AG20443 (cell line): ENCODE measurements around the gene ARL4D.
A peak's percentile ranks its signal among the peaks of the same experiment; 100 is the strongest.
"Not testable (repeated sequence)": the region's sequence is repeated elsewhere in the genome, so short reads cannot be mapped to it uniquely, and the experiment has no call there.

Experiments used
- DNase-seq: peaks from one replicate; pipeline ENCODE4 v3.0.0; 2012; ENCODE audit warnings: low spot score, mixed read lengths

The ARL4D gene, protein sequence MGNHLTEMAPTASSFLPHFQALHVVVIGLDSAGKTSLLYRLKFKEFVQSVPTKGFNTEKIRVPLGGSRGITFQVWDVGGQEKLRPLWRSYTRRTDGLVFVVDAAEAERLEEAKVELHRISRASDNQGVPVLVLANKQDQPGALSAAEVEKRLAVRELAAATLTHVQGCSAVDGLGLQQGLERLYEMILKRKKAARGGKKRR

DNA sequence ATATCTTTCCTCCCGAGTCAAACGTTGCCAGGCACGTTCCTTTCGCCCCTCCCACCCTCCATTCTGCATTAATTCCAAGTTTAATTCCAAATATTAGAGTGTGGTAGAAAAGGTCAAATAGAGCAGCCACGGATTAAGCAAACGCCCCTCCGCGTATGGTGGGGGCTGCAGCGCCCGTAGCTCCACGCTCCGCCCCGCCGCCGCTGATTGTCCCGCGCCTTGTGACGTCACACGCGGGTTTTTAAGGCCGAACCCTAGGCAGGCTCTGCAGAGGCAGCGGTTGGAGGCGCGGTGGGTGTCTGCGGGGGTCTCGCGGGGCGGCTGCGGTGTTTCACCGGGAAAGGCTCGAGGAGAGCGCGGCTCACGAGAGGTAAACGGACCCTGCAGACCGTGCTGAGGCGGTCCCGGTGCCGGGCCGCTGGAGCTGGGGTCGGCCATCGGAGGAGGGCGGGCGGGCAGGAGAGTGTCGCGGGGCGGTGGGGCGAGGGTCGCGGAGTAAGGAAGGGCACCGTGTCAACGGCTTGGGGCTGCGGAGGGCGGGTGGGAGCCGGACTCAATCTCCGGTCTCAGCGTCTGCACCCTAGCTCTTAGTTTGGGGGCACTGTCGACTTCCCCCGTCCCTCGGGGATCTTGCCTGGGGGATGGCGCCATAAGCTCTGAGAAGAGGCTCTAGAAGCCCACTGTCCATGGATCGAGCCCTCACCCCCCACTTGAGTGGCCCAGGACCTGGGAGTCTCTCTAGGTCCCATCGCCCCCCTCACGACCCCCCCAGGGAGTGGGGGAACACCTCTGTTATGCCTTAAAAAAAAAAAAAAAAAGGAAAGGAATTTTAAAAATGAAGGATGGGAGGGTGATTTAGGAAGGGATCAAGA, at the start of gene ARL4D:
Gene ARL4D, plus strand, starts transcription at position 270 of the 872 bp plus-strand sequence. CDS start 740 bp downstream, outside the sequence.
- peak; percentile 88 for DNase-seq

- DNase-seq, result no peak
These were observed 49.7 kb upstream of the ARL4D start for GRCh38 chr17:43349142-43349541.

- no peak for DNase-seq
These were observed 47.9 kb upstream of the ARL4D start for GRCh38 chr17:43350888-43351361.

DNA sequence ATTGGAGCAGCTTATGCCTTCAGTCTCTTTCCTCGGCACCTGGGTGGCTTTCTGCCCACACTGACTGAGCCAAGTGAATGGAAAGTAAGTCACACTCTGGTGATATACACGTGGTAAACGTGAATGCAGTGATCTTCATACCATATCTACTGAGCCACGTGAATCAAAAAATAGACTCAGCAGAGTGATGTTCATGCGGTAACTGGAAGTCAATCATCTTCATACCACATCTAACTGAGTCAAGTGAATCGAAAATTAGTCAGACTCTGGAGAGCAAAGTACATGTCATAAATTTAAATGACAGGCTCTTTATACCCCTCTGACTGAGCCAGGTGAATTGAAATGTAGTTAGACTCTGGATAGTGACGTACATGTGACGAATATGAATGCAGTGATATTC, 47.1 kb upstream of the ARL4D start:
- DNase-seq, result no peak

GRCh38 chr17:43352579-43353331, 46.0 kb upstream of the ARL4D start:
- DNase-seq, result no peak

- DNase-seq, result no peak
These were observed 45.4 kb upstream of the ARL4D start for GRCh38 chr17:43353393-43353792.

- no peak for DNase-seq
These were observed 44.4 kb upstream of the ARL4D start for GRCh38 chr17:43354371-43354770.

GRCh38 chr17:43356450-43356849, 42.3 kb upstream of the ARL4D start:
- DNase-seq, result no peak

- peak; percentile 88 for DNase-seq
These were observed 41.8 kb upstream of the ARL4D start for GRCh38 chr17:43356999-43357398.

GRCh38 chr17:43359469-43360110, 39.2 kb upstream of the ARL4D start:
- DNase-seq, result no peak

GRCh38 chr17:43360376-43360738, 38.4 kb upstream of the ARL4D start:
- peak; percentile 54 for DNase-seq

DNA sequence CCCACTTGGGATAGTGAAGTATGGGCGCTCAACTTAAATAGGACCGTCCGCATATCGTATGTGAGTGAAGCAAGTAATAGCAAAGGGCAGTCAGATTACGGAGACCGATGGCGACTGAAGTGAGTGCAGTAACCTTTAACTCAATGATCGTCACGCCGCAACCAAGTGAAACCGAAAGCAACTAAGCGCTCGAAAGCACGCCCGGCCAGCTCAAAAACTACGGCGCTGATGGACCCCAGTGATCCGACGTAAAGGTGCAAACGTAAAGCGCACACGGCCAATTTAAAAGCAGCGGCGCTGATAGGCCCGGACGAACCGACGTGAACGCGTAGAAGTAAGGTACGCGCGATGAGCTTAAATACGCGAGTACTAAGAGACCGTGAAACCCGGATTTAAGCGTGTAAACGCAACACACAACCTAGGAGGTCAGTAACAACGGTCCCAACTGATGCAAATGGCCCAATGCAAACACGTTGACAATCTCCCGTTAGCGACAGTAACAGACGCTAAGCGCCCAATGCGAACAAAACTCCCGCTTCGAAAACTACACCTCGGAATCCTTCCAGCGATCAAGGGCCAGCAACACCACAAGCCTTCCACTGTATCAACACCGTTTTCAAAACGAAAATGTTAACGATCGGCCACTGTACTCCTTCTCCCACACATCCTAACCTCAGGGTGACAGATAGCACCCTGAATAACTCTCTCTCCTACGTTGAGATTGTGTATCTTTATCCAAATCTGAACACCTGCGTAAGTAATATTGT, 37.9 kb upstream of the ARL4D start:
- DNase-seq, result peak; percentile 86

DNA sequence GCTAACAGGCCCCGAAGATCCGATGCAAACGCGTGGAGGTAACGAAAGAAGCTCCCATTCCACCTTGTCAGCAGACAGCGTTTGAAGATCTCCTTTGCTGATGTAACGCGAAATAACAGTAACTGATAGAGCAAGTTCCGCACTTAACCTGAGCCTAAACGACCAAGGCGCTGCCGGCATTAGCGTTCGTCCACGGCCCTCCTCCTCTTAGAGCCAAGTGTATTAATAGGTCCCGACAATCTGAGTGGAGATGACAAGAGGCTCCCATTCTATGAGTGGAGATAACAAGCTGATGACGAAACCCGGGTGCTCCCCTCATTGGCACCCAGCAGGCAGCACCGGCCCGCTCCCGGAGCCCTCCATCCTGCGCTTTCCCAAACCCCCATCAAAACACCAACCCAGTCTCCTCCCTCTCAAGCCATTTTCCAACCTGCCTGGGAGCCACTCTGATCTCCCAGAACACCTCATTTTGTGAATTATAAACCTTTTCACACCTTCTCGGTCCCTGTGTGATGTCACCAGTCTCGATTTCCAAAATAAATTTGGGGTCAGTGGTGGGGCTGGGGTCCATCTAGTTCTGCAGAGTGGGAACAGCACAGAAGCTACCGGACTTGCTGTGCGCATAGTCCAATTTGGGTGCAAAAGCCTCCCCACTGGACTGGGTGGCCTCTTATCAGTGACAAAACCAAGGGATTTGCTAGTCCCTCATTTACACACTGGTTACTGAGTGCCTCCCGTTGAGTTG, 35.4 kb upstream of the ARL4D start:
- DNase-seq, result no peak

- no peak for DNase-seq
These were observed 34.9 kb upstream of the ARL4D start for GRCh38 chr17:43363926-43364285.

DNA sequence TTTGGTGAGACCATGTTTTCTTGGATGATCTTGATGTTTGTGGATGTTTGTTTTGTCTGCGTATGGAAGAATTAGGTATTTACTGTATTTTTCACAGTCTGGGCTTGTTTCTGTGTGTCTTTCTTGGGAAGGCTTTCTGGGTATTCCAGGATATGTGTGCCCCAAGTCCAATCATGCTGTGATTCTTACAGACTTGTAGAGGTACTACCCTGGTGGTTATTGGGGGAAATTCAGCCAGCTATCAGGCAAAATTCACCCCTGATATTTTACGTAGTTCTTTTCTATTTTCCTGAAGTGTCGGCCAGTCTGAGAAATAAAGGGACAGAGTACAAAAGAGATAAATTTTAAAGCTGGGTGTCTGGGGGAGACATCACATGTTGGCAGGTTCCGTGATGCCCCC, 33.4 kb upstream of the ARL4D start:
- no peak for DNase-seq

DNA sequence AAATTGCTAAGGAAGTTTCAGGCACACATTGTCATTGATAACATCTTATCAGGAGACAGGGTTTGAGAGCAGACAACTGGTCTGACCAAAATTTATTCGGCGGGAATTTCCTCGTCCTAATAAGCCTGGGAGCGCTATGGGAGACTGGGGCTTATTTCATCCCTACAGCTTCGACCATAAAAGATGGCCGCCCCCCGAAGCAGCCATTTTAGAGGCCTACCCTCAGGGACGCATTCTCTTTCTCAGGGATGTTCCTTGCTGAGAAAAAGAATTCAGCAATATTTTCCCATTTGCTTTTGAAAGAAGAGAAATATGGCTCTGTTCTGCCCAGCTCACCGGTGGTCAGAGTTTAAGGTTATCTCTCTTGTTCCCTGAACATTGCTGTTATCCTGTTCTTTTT, 32.9 kb upstream of the ARL4D start:
- DNase-seq, result not testable (repeated sequence)

DNA sequence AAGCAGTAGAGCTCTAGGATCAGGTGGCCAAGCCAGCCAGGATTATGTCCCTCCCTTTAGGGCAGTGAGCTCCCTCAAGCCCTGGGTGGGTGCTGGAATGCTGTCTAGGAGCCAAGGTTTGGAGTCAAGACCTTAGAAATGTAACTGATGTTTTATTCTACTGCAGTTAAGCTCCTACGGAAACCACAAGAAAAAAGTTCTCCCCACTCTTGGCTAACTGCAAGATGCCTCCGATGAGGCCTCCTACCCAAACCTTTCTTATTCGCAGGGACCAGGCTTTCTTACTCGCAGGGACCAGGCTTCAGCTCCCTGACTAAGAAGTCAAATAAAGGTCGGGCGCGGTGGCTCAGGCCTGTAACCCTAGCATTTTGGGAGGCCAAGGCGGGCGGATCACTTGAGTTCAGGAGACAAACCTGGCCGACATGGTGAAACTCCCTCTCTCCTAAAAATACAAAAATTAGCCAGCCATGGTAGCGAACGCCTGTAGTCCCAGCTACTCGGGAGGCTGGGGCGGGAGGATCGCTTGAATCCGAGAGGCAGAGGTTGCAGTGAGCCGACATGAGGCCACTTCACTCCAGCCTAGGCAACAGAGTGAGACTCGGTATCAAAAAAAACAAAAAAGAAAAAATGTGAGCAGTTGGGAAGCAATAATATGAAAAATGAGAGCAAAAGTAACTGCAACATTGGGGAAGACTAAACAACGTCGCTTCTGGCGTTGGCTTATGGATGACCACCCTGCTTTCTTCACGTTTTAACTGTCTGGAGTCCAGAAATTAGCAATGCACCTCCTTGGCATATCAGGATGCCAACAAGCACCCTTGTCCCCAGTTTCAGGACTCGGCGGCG, 31.7 kb upstream of the ARL4D start:
- no peak for DNase-seq

DNA sequence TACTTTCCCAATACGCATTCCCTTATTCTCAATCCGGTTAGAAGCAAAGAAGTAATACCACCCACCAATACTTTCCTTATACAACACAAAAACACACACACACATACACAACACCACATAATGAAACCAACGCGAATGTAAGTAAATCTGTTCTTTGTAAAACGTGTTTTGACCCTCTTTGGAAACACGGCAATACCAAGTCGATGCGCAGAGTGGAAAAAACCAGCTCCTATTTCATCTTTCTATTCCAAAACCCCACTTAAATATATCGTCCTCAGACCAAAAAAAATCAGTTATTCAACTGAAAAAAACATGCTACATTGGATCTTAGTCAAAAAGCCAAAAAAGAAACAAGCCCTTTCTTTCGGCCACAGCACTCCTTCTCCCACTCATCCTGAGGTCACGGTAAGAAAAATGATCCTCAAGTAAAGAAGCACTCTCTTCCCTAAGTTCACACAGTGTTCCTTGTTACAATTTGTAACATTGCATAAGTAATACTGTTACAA, 31.0 kb upstream of the ARL4D start:
- peak; percentile 60 for DNase-seq

DNA sequence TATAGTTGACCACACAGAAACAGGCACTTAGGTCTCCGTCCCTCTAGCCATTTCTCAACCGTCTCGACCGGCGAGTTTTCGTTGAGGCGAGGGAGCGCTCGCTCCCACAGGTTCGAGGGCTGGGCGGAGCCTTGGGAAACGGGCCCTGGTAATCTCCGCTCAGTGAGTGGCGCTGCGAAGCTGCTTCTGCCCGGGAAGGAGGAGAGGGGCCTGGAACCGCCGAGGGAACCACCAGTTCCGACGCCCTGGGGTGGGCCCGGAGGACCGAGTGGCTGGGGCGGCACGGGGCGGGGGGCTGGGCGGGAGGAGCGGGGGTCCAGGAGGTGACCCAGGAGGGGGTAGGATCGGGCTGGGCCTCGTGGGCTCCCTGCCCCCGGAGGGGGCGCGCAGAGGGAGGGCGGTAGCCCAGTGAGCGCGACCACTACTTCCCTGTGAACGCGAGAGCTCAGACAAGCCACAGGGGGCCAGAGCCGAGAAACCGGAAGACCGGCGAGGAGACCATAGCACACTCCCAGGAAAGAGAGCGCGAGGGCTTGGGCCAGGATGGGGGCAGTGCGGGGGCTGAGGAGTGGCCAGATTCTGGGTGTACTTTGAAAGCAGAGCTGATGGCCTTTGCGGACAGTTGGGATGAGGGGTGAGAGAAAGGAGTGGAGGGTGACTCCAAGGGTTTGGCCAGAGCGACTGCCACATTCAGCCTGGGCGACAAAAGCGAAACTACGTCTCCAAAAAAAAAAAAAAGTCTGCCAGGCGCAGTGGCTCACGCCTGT, 29.9 kb upstream of the ARL4D start:
- DNase-seq, result peak; percentile 70
